A673 (cell line): Measurements from ENCODE around the gene CEP112. TPM values are rescaled to one million over a fixed set of nuclear protein-coding genes. Genes with fewer than 3 reads are reported as not detected.

ENCODE experiments used
- BruUV-seq: library from RNA; stranded (reverse); fragments of 400-500 nt; replicated peaks from 2 replicates; lab custom pipeline; 2021; lab: Mats Ljungman, UMichigan
- CTCF ChIA-PET: fragments of 300-600 bp; sonication (Branson Sonifier 250); formaldehyde crosslinking; loops from one replicate; lab custom pipeline; 2022; ENCODE audit warnings: antibody characterized with exemption; lab: Charles Lee
- POLR2A ChIA-PET: fragments of 300-600 bp; sonication (Branson Sonifier 250); formaldehyde crosslinking; loops from one replicate; lab custom pipeline; 2022; ENCODE audit warnings: antibody characterized with exemption; ENCODE audit not compliant: low non-redundant PET; lab: Charles Lee
- DNase-seq: peaks from one replicate; pipeline ENCODE4 v3.0.0-alpha.2; 2015; ENCODE audit warnings: low spot score
- H3K27ac ChIP-seq: fragments of 200-600 bp; sonication (generic); 2 replicates; pipeline ENCODE4 v1.5.1; 2016; ENCODE audit warnings: mixed run types, low read depth, mild to moderate bottlenecking, mixed read lengths, antibody characterized with exemption, low read length; ENCODE audit not compliant: poor library complexity, severe bottlenecking
- H3K27me3 ChIP-seq: fragments of 200-600 bp; sonication (generic); replicated peaks from 2 replicates; pipeline ENCODE4 v1.6.1; 2017; ENCODE audit warnings: mixed run types, low read depth, mild to moderate bottlenecking, mixed read lengths, antibody characterized with exemption, low read length; ENCODE audit not compliant: insufficient read depth, poor library complexity
- H3K36me3 ChIP-seq: fragments of 200-600 bp; sonication (generic); 2 replicates; pipeline ENCODE4 v1.6.1; 2016; ENCODE audit warnings: mixed run types, mild to moderate bottlenecking, mixed read lengths, antibody characterized with exemption, low read length; ENCODE audit not compliant: insufficient read depth, poor library complexity, severe bottlenecking
- H3K4me1 ChIP-seq: fragments of 200-600 bp; sonication (generic); 2 replicates; pipeline ENCODE4 v1.6.1; 2017; ENCODE audit warnings: mixed run types, mild to moderate bottlenecking, mixed read lengths, antibody characterized with exemption, low read length; ENCODE audit not compliant: insufficient read depth, poor library complexity, severe bottlenecking
- H3K4me3 ChIP-seq: fragments of 200-600 bp; sonication (generic); 2 replicates; pipeline ENCODE4 v1.5.1; 2016; ENCODE audit warnings: low read depth, mixed run types, mild to moderate bottlenecking, mixed read lengths, low read length; ENCODE audit not compliant: poor library complexity, severe bottlenecking
- H3K9me3 ChIP-seq: fragments of 200-600 bp; sonication (generic); 2 replicates; pipeline ENCODE4 v1.6.1; 2016; ENCODE audit warnings: mixed run types, low read depth, mild to moderate bottlenecking, mixed read lengths, antibody characterized with exemption, low read length; ENCODE audit not compliant: poor library complexity, severe bottlenecking
- EZH2 ChIP-seq: fragments of 200-600 bp; sonication (generic); IDR thresholded peaks from 2 replicates; pipeline ENCODE4 v1.6.1; 2017; ENCODE audit warnings: borderline replicate concordance, low read depth, mild to moderate bottlenecking, mixed read lengths, antibody characterized with exemption, low read length; ENCODE audit not compliant: poor library complexity, severe bottlenecking
- intact Hi-C: fragments of 100-400 bp; cut with micrococcal nuclease; formaldehyde crosslinking; loops from one replicate; pipeline ENCODE4 v1.10.0; 2022; ENCODE audit not compliant: unreplicated experiment
- total RNA-seq: library from RNA; stranded (reverse); gene quantifications from 2 replicates; pipeline ENCODE4 v1.2.3, GENCODE V29; 2021
- TF ChIP-seq, protein P1 (sequence below): fragments of 300-800, 200-600 bp; sonication (generic); conservative IDR thresholded peaks from 2 replicates; pipeline ENCODE4 v1.5.1; 2017; ENCODE audit warnings: low read depth, mild to moderate bottlenecking, antibody characterized with exemption, low read length, moderate library complexity, mixed read lengths

Gene CEP112
- total RNA-seq, 1 experiment from 2014 or later: 27.2 TPM

DNA sequence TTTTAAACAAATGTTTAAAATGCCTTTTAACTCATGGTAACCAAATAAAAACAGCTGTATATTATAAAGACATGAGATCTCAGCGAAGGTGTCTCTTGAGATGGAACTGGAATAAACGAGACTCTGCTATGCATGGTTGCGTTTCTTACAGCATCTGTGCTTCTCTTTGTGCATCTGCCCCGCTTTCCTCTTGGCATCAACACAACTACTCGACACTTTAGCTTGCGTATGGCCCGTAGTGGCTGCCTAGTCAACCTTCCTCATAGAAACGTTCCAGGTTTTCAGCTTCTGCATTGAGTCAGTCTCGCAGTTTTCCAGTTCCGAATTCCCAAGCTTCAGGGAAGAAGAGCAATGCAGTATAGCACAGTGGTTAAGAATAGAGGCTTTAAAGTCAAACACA lies 214.9 kb downstream of the CEP112 start:
- intact Hi-C loops: no loop called here
- no TSS peak for BruUV-seq
- POLR2A ChIA-PET: no interaction called here
- no peak for TF ChIP-seq EZH2
- TF ChIP-seq, protein P1, sequence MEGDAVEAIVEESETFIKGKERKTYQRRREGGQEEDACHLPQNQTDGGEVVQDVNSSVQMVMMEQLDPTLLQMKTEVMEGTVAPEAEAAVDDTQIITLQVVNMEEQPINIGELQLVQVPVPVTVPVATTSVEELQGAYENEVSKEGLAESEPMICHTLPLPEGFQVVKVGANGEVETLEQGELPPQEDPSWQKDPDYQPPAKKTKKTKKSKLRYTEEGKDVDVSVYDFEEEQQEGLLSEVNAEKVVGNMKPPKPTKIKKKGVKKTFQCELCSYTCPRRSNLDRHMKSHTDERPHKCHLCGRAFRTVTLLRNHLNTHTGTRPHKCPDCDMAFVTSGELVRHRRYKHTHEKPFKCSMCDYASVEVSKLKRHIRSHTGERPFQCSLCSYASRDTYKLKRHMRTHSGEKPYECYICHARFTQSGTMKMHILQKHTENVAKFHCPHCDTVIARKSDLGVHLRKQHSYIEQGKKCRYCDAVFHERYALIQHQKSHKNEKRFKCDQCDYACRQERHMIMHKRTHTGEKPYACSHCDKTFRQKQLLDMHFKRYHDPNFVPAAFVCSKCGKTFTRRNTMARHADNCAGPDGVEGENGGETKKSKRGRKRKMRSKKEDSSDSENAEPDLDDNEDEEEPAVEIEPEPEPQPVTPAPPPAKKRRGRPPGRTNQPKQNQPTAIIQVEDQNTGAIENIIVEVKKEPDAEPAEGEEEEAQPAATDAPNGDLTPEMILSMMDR: no peak
- Histone ChIP-seq H3K4me3 (no peak overlapping the region), H3K36me3 (no peaks in the 10 kb centered on the region), H3K27ac (no peak overlapping the region), H3K9me3 (no peaks in the 10 kb centered on the region), H3K27me3 (no peaks in the 10 kb centered on the region), H3K4me1 (no peaks in the 10 kb centered on the region)
- DNase-seq: no peak
- CTCF ChIA-PET: no interaction called here

DNA sequence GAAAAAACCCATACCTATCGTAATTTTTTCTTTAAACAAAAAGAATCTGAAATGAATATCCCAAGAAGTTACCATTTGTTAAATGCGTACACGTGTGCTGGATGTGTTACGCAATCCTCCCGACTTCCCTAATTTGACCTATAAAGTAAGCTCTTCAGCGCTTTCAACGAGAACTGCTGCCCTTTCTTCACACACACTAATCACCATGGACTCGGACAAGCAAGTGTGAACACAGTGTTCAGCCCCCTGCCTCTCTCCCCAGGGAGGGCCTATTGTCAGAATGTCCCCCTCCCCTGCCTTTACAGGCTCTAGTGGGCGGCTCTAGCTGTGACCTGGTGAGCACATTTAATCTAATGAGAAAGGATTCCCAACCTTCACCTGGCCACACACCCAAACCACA lies 216.1 kb downstream of the CEP112 start:
- ChIA-PET POLR2A (no interaction called here), CTCF (interaction anchor here (0.5 kb wide), 1 partner anchor 714 kb away, joined by 3 read pairs; no protein-coding TSS in a partner anchor)
- no peak for TF ChIP-seq EZH2
- TF ChIP-seq, protein P1: no peak
- Histone ChIP-seq H3K36me3 (no peaks in the 10 kb centered on the region), H3K27ac (no peak overlapping the region), H3K27me3 (no peaks in the 10 kb centered on the region), H3K4me3 (no peak overlapping the region), H3K9me3 (peaks cover 3% of the 10 kb centered on the region), H3K4me1 (no peaks in the 10 kb centered on the region)
- no peak for DNase-seq
- intact Hi-C loops: no loop called here
- BruUV-seq: no TSS peak

DNA sequence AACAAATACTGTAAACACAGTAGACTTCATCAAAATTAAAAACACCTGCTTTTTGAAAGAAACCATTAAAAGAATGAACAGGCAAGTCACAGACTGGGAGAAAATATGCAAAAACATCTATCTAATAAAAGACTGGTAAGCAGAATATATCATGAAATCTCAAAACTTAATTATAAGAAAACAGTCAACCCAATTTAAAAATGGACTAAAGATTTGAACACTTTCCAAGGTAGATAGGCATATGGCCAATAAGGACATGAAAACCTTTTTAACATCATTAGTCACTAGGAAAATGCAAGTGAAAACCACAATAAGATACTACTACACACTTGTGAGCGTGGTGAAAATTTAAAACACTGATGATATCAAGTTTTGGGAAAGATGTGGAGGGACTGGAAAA lies 218.7 kb downstream of the CEP112 start:
- no TSS peak for BruUV-seq

More for the DNA sequence above, 218.7 kb downstream of the CEP112 start:
- Histone ChIP-seq H3K4me1 (no peaks in the 10 kb centered on the region), H3K27me3 (no peaks in the 10 kb centered on the region), H3K27ac (no peak overlapping the region), H3K36me3 (no peaks in the 10 kb centered on the region), H3K9me3 (peaks cover 4% of the 10 kb centered on the region), H3K4me3 (no peak overlapping the region)
- no peak for DNase-seq
- TF ChIP-seq, protein P1: no peak
- CTCF ChIA-PET: no interaction called here
- intact Hi-C loops: no loop called here
- POLR2A ChIA-PET: no interaction called here
